Upper lobe of right lung (tissue), 1 donor: ENCODE measurements around the gene ZNF511. TPM values are rescaled to one million over a fixed set of nuclear protein-coding genes. Genes with fewer than 3 reads are reported as not detected.

Experiments used
- ATAC-seq: fragments of 200-7000 bp; cut with Tn5 transposase; one replicate; pipeline ENCODE4 v1.9.1; 2020; ENCODE audit warnings: mild to moderate bottlenecking, moderate library complexity
- DNase-seq: peaks from one replicate; pipeline ENCODE4 v3.0.0-alpha.2; 2020
- H3K27ac ChIP-seq: fragments of 200-600 bp; one replicate; pipeline ENCODE4 v1.8.0; 2022
- H3K27me3 ChIP-seq: fragments of 200-600 bp; one replicate; pipeline ENCODE4 v1.8.0; 2022; ENCODE audit warnings: mild to moderate bottlenecking
- H3K36me3 ChIP-seq: fragments of 200-600 bp; one replicate; pipeline ENCODE4 v1.8.0; 2022
- H3K4me1 ChIP-seq: fragments of 200-600 bp; one replicate; pipeline ENCODE4 v1.8.0; 2022
- H3K4me3 ChIP-seq: fragments of 200-600 bp; one replicate; pipeline ENCODE4 v1.8.0; 2022; ENCODE audit warnings: mild to moderate bottlenecking
- H3K9me3 ChIP-seq: fragments of 200-600 bp; one replicate; pipeline ENCODE4 v1.8.0; 2022
- CTCF ChIP-seq: fragments of 200-600 bp; IDR thresholded peaks from one replicate; pipeline ENCODE4 v1.8.0; 2022; ENCODE audit warnings: antibody characterized with exemption
- intact Hi-C: fragments of 100-400 bp; cut with DNase I; formaldehyde crosslinking; loops from one replicate; pipeline ENCODE4 v1.11.0; 2022
- total RNA-seq: library from RNA; stranded (reverse); fragmentation: NEBNext Ultra II Directional; extraction: Animal tissue kit (Norgen Biotek cat#: 25700); gene quantifications from one replicate; pipeline ENCODE4 v1.2.1, GENCODE V29; 2021
- donor health status: DM: no; HTN: yes; CAD: no; lungs with severe emphysema.

Gene ZNF511
- total RNA-seq, 1 donor from 2014 or later = 42.8 TPM

GRCh38 chr10:133292919-133293809 lies 15.6 kb upstream of the ZNF511 start:
- peaks cover 86% of the 10 kb centered on the region for H3K36me3 ChIP-seq
- H3K27ac ChIP-seq = peak overlapping the region; percentile 6
- intact Hi-C loops = no loop called here
- H3K9me3 ChIP-seq = no peaks in the 10 kb centered on the region
- DNase-seq = peak; percentile 64
- no peaks in the 10 kb centered on the region for H3K4me1 ChIP-seq
- peak; percentile 54 for ATAC-seq
- no peaks in the 10 kb centered on the region for H3K27me3 ChIP-seq
- no peak for TF ChIP-seq CTCF
- no peak overlapping the region for H3K4me3 ChIP-seq

GRCh38 chr10:133293810-133294119 lies 14.9 kb upstream of the ZNF511 start:
- DNase-seq (no peak), ATAC-seq (peak; percentile 6)
- H3K27me3 ChIP-seq = no peaks in the 10 kb centered on the region
- intact Hi-C loops = no loop called here
- no peaks in the 10 kb centered on the region for H3K9me3 ChIP-seq
- peaks cover 86% of the 10 kb centered on the region for H3K36me3 ChIP-seq
- no peak overlapping the region for H3K4me3 ChIP-seq
- TF ChIP-seq CTCF = no peak
- H3K4me1 ChIP-seq = no peaks in the 10 kb centered on the region
- H3K27ac ChIP-seq = peak overlapping the region; percentile 6

- Histone ChIP-seq H3K4me1 (no peaks in the 10 kb centered on the region), H3K27ac (no peak overlapping the region), H3K36me3 (peaks cover 86% of the 10 kb centered on the region), H3K27me3 (no peaks in the 10 kb centered on the region), H3K4me3 (no peak overlapping the region), H3K9me3 (no peaks in the 10 kb centered on the region)
- peak; percentile 61 for ATAC-seq
- intact Hi-C loops = no loop called here
- no peak for TF ChIP-seq CTCF
- no peak for DNase-seq
These were observed 14.5 kb upstream of the ZNF511 start for GRCh38 chr10:133294189-133294588.

- no peak for TF ChIP-seq CTCF
- no peaks in the 10 kb centered on the region for H3K4me1 ChIP-seq
- no peaks in the 10 kb centered on the region for H3K27me3 ChIP-seq
- H3K4me3 ChIP-seq = no peak overlapping the region
- intact Hi-C loops = no loop called here
- H3K9me3 ChIP-seq = no peaks in the 10 kb centered on the region
- peaks cover 86% of the 10 kb centered on the region for H3K36me3 ChIP-seq
- no peak for ATAC-seq
- no peak for DNase-seq
- no peak overlapping the region for H3K27ac ChIP-seq
These were observed 13.0 kb upstream of the ZNF511 start for GRCh38 chr10:133295426-133296320.

- Histone ChIP-seq H3K27me3 (no peaks in the 10 kb centered on the region), H3K36me3 (peaks cover 98% of the 10 kb centered on the region), H3K27ac (no peak overlapping the region), H3K4me1 (no peaks in the 10 kb centered on the region), H3K9me3 (no peaks in the 10 kb centered on the region), H3K4me3 (no peak overlapping the region)
- intact Hi-C loops = no loop called here
- ATAC-seq = no peak
- no peak for TF ChIP-seq CTCF
- no peak for DNase-seq
These were observed 11.2 kb upstream of the ZNF511 start for GRCh38 chr10:133297504-133297903.
